SIG-M5 treated with dmso at 0.1 percent for 504 hours (cell line): Measurements from ENCODE around the gene ZNF174.

ENCODE experiments used
- DNase-seq: peaks from one replicate; lab custom pipeline; 2025; ENCODE audit not compliant: unreplicated experiment; lab: John Stamatoyannopoulos, UW

Gene ZNF174

GRCh38 chr16:3443108-3444031 lies 42.4 kb downstream of the ZNF174 start, which contains the start of the genes NAA60 and ZNF597:
Gene NAA60 (plus strand): TSS chr16:3443680. CDS start chr16:3476228, 32,548 bp downstream.
Gene ZNF597 (minus strand): TSS chr16:3443504. CDS start chr16:3443153, 351 bp downstream.
- DNase-seq: peak; percentile 93

DNA sequence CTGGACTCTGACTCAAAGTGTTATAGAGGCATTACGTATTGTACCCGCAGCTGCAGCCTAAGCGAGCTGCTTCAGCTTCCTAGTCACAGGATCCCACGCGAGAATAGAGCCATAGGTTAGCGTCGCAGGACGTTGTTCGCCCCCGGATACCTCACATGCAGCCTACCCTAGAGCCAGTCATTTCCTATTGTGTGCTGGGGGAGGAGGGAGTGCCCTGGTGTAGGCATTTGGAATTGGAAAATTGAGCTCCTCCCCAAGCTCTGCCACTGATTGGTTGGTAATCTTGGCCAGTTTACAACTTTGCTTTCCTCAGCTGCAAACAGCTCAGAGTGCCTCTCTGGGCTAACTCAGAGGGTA lies 43.0 kb downstream of the ZNF174 start:
- peak; percentile 51 for DNase-seq

DNA sequence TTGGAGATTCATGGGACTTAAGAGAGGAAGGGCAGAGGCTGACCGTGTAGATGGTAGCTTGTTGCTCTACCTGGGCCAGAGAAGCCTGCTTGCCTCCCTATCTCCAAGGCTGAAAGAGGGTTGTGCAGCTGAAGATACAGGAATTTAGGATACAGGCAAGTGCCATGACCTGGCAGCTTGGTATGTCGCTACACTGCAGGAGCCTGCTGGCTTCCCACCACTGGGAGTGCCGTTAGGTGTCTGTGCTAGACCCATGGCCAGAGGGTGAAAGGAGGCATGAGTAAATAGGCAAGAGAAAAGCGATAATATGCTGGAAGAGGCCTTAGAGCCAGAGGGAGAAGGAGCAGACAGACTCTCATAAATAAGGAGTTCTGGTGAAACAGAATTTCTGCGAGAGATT lies 53.1 kb downstream of the ZNF174 start:
- no peak for DNase-seq

DNA sequence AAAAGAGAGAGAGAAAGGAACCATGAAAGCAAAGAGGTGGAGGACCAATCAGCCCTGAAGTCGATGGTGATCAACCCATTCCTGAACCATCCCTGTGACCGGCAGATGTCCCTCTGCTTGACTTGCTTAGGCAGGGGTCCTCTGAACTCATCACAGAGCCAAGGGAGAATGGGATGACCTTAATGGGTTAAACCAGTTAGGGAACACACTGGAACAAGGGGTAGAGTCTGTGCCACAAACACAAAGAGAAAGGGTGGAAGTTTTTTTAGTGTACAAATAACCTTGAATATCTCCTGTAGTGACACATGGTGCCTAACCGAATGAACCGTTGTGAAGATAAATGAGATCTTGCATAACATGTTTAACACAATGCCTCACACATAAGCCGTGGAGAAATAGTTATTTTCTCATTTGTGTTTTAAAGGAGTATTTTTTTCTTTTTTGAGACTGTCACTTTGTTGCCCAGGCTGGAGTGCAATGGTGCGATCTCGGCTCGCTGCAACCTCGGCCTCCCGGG lies 53.7 kb downstream of the ZNF174 start:
- no peak for DNase-seq

DNA sequence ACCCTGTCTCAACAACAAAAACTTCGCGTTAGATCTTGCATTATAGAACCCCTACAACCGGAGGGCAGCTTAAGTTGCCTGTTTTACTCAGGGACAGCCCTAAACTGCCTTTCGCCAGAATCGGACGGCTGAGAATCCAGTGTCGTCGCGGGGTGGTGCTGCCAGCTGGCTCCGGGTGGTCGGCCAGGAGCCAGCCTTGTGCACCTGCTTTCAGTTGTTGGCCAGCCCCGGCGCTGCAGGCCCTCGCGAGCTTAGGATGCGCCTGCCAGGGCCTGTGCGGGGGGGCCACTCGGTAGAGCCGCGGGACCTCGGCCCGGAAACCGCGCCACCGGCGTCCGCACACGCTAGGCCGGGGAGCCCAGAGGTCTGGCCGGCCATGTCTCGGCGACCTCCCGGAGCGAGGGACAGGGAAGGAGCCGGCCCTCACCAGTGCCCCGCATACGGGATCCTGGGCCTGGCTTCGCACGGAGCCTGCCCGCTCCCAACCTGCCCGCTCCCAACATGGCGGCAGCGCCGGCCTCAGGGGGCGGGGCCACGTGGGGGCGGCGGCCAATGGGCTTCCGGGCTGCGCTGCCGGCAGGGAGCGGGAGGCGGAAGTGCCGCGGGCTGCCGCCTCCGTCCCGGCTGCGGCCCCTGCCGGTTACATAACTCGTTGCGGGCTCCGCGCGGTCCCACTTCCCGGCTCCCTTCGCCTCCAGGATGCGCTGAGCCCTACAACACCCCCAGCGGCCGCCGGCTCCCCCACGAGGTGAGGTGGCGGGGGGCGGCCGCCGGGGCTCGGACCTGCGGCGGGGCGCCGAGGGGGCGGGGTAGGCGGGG lies 56.6 kb downstream of the ZNF174 start:
- DNase-seq: peak; percentile 79

GRCh38 chr16:3458278-3458851 lies 57.4 kb downstream of the ZNF174 start:
- peak; percentile 8 for DNase-seq

DNA sequence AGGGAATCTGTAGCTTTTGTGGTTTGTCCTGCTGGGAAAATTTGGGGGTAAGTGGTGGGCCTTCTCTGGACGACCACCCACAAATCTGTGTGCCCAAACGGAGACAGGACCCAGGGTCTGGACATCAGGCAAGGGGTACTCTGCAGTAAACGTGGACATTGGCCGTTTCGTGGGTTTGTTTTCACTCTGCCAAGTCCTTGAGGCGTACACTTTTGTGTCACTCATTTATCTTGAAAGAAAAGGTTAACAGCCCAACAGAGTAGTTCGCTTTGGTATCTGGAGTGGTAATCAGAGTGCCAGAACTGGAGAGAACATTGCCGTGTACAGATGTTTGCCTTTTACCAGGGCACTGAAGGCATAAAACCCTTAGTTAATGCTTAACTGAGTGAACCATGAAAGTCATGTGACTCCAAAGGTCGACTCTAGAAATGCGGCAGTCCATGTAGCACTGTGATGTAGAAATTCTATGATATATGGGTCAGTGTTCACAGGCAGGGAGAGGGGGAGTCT lies 57.9 kb downstream of the ZNF174 start:
- DNase-seq: no peak
